ENCODE results near the gene LRP1B.

DNA sequence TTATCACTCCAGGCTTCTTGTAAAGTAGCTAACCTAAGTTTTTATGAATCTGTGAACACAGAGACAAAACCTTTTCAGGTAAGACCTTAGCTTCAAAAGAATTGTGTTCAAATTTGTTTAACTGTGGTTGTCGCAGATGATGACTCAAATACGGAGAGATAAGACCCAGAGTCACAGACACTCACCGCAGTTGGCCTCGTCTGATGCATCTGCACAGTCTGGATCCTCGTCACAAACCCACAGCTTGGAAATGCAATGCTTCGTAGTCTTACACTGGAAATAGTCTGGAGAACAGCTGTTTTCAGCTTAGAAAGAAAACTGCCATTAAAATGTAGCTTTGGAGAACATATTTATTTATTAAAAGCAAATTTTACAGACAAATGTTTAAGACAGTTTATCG is 1688.5 kb downstream of the LRP1B start:
- TF ChIP-seq, protein P1, sequence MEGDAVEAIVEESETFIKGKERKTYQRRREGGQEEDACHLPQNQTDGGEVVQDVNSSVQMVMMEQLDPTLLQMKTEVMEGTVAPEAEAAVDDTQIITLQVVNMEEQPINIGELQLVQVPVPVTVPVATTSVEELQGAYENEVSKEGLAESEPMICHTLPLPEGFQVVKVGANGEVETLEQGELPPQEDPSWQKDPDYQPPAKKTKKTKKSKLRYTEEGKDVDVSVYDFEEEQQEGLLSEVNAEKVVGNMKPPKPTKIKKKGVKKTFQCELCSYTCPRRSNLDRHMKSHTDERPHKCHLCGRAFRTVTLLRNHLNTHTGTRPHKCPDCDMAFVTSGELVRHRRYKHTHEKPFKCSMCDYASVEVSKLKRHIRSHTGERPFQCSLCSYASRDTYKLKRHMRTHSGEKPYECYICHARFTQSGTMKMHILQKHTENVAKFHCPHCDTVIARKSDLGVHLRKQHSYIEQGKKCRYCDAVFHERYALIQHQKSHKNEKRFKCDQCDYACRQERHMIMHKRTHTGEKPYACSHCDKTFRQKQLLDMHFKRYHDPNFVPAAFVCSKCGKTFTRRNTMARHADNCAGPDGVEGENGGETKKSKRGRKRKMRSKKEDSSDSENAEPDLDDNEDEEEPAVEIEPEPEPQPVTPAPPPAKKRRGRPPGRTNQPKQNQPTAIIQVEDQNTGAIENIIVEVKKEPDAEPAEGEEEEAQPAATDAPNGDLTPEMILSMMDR (IDR thresholded peaks at IDR 0.05): no peak
- TF ChIP-seq POLR2A (IDR thresholded peaks at IDR 0.05): no peak

Data from Peyer's patch (tissue), 4 donors.